Measurements from ENCODE around the gene SLAMF1.
"Not testable (repeated sequence)": the region's sequence is repeated elsewhere in the genome, so short reads cannot be mapped to it uniquely, and the experiment has no call there.

Gene SLAMF1

DNA sequence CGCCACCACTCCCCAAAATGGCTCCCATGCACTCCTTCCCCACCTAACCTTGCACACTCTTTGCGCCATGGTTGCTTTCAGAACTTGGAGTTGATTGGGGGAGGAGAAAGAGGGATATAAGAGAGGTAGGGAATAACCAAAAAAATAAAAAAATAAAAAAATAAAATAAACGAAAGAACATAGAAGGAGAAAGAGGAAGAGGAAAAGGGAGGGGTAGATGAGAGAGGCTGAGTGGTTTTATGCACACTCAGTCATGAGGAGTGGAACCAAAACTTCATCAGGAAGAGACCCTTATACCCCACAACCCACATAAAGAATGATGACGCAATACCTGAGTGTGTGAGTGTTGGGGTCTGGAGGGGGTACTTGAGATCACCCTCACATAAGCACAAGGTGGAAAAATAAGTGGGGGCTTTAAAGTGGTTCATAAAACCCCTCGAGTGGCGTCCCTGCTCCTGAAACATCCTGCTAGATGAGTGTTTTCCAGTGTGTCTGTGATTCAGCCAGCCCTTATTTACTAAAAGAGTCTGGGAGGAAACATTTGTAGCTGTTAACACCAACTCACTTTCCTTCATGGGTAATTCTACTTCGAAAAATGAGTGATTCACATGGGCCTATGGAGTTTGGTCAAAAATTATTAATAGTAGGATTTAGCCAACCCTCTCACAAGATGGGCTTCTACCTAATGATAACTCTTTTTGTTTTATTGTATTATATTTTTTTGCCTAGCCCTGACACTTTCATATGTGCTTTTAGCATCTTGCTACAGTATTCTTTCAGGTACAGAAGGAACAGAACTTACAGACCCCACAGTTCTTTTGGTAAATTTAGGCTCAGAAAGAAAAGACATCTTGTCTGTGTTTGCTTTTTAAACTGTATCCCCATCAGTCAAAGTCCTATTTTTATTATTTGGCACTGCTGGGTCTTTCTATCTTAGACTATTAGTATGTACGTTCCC is 5.2 kb downstream of the SLAMF1 start:
- FAIRE-seq (peak; percentile 91), DNase-seq (ENCODE audit: extremely low spot score, insufficient read length, low read depth) (no peak)

DNA sequence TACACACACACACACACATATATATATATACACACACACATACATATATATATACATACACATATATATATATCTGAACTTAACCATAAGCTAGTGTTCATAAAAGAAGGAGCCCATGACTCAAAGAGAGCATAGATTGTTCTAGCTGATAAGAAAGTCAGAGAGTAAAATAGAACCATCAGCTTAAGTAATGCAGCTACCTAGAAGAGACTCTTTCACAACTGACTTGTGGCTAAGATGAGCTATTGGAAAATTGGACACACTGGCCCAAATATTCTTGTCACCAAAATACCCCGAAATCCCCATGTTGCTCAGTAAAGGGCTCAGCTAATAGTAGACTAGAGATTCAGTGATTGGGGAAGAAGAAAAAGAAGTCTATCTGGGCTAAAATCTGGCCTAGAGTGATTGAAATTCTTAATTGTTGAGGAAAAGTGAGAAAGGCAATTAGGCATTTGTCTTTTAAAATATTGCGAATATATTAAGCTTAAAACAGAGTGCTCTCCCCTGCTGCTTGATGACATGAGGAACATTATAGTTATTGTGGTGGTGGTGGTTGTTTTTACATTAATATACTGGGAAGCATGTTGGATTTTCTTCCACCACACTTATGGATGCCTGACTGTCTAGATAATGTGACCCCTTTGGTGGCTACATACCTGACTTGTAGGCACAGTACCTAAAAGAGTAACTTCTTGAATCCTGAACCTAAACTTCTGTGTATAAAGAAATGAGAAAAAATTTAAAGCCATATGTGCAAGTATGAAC is 6.3 kb downstream of the SLAMF1 start:
- FAIRE-seq = peak; percentile 63
- DNase-seq (ENCODE audit: extremely low spot score, insufficient read length, low read depth) = no peak

DNA sequence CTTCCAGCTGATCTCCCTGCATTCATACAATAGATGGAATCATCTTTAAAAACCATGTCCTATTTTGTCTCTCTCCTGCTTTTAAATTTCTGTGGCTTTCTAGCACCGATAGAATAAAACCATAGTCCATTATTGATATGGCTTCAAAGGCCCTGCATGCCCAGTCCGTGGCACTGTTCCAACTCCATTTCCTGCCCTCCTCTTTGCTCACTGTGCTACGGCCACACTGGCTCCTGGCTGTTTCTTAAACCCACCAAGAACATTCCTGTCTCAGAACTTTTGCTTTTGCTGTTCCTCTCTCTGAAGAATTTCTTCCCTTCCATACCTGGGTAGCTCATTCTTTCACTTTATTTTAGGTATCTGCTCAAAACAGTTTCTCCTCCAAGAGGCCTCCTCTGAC is 7.2 kb downstream of the SLAMF1 start:
- FAIRE-seq = peak; percentile 65
- no peak for DNase-seq (ENCODE audit: extremely low spot score, insufficient read length, low read depth)

DNA sequence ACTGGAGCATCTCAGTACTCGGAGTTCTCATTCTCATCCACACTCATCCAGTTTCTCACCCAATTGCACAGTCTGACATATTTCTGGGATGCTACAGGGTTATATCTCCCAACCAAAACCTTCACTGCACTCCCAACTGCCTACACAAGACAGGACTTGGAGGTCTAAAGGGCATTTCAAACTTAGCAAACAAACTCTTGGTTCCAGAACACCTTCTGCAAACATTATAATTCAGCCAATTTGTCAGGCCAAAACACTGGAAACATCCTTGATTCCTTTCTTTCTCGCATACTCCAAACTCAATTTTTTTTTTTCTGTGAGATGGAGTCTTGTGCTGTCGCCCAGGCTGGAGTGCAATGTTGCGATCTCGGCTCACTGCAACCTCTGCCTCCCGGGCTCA is 7.9 kb downstream of the SLAMF1 start:
- peak; percentile 66 for FAIRE-seq
- no peak for DNase-seq (ENCODE audit: extremely low spot score, insufficient read length, low read depth)

DNA sequence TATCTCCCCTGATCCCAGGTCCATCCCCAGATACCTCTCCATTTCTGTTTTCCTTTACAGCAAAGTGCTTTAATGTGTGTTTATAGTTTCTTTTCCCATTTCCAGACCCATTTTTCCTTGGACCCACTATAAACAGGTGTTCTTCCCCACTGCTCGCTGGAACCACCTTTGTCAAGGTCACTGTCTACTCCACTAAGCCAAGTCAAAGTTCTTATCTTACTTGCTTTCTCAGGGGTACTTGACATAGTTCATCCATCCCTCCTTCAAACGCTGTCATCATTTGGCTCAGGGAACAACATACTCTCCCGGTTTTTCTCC is 8.3 kb downstream of the SLAMF1 start:
- FAIRE-seq = no peak
- DNase-seq (ENCODE audit: extremely low spot score, insufficient read length, low read depth) = no peak

DNA sequence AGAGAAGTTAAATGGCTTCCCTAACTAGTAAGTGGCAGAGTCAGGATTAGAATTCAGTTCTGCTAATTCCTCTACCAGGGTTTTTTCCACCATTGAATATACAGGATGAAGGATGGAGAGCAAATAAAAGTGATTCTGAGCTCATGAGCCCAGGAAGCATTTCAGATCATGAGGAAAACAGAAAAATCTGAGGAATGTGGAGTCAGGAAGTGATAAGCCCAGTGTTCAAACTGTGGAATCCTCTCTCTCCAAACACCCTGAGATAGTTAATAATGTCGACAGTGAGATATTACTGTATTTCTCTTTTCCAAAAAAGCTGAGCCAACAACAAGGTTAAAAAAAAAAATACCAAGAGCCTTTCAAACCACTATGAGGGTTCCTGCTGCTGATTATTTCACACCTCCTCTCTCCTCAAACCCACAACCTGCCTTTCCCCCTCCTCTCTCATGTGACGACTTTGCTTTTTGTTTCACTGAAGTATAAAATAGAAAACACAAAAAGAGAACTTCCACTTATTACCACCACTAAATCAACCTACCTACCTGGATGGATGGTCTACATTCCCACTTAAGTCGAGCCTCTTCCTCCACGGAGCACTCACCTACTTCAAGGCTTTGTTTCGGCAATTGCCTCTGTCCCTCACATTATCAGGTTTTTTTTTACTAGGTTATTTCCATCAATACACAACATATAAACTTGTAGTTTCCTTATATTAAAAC is 8.9 kb downstream of the SLAMF1 start:
- DNase-seq (ENCODE audit: extremely low spot score, insufficient read length, low read depth) (no peak), FAIRE-seq (peak; percentile 95)

DNA sequence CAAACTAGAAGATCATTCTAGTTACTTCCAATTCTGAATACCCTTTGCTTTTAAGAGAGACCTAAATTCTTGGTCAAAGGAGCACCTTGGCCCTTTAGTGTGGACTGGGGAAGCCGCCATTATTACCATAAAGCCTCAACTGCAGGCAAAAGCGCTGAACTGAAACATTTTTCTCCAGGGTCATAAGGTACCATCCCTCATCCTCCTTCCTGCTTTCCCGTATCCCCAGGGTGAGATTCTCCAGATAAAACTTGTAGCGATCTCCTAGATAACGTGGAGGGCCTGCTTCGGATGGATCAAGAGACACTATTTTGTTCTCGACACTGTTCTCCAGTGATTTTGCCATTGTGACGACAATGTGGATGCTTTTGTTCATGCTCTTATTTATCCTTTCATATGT is 9.8 kb downstream of the SLAMF1 start:
- FAIRE-seq (no peak), DNase-seq (ENCODE audit: extremely low spot score, insufficient read length, low read depth) (no peak)

DNA sequence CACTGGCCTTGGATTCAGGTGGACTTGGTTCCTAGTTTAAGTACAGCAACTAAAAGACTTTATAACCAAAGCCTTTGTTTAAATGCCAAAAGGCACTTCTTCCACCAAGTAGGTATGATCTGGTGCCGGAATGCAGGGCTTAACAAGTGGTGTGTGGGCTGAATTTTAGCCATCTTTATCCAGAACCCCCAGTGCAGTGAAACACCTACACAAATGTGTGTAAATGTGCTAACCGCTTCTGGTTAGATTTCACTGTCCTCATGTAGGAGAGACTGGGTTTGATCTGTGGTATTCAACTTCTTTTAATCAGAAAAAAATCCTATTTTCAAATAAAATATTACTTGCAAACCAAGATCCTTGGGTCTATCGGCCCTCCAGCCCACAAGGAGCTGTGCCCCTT is 10.3 kb downstream of the SLAMF1 start:
- FAIRE-seq (no peak), DNase-seq (ENCODE audit: extremely low spot score, insufficient read length, low read depth) (no peak)

DNA sequence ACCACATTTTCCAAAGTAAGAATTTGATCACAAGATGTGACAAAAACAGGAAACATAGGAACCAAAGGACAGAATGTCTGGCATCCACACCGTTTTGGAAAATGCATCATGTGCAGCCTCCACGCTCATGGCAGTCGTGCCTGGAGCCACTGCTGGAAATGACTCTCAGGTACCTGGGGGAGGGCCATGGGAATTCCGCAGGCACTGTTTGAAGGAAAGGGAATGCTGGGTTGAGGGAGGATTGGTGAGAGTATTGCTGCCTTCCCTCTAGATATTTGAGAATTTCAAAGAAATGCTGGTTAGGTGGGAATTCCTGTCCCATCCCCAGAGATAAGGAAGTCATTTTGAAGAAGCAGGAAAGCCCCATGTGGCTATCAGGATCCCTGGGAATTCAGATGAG is 10.8 kb downstream of the SLAMF1 start:
- no peak for FAIRE-seq

DNA sequence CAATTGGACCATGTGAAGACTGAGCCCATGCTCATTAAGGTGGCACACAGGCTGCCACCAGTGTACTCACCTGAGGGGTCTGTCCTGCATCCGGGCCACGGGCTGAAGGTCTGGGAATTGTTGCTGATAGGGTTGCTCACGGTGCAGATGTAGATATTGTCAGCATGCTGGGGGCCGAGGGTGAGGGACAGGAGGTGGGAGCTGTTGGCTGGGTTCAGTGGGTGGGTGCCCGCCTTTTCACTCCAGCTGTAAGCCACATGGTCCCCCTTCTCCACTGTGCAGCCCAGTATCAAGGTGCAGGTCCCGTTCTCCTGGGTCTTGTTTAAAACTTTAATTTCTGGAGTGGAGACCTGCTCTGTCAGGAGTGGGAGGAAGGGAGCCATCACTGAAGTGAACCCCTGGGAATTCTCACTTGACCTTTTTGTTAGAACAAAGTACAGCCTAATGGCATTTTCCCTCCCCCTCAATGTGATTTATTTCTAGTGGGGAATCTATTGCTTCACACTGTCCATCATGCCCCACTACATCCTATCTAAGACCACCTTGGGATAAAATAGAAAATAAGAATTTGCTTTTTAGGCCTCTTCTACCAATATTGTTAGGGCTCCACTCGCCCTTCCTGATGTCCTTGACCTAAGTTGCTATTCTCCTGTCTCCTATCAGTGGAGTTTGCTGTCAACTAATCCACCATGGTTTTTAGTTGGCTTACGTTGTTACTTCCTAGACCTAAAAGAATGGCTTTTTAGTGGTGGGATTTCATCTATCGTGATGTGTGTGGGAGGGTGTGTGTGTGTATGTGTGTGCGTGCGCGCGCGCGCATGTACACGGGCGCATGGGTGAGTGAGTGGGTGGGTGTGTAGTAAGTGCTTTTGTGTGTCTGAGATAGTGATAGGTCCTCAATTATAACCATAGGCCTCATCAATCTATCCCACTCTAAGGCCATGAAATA is 12.0 kb downstream of the SLAMF1 start:
- DNase-seq (ENCODE audit: extremely low spot score, insufficient read length, low read depth) (no peak), FAIRE-seq (no peak)

More for the DNA sequence above, 10.8 kb downstream of the SLAMF1 start:
- DNase-seq (ENCODE audit: extremely low spot score, insufficient read length, low read depth) = no peak

DNA sequence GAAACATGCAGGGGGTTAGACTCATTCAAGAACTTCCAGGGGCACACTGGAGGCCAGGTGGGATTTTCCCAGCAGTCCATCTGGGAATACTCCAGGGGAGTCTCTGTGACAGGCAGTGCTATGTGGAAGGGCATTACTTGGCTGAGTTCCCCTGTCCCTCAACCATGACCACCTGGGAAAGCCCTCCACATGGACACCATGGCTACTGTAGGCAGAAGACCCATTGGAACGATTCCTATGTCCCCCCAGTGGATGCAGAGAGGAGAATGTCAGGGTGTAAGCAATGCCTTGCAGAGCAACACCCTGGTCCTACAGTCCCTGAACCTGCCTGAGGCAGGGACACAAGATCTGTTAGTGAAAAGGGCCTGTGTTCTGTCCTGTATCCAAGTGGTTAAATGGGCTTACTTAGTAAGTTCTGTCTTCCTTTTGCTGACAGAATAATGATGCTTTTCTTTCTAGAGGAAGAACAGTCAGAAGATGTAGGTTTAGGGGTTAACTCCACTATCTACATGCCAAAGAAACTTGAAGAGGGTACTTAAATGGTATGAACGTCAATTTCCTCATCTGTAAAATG is 13.4 kb downstream of the SLAMF1 start:
- no peak for FAIRE-seq

DNA sequence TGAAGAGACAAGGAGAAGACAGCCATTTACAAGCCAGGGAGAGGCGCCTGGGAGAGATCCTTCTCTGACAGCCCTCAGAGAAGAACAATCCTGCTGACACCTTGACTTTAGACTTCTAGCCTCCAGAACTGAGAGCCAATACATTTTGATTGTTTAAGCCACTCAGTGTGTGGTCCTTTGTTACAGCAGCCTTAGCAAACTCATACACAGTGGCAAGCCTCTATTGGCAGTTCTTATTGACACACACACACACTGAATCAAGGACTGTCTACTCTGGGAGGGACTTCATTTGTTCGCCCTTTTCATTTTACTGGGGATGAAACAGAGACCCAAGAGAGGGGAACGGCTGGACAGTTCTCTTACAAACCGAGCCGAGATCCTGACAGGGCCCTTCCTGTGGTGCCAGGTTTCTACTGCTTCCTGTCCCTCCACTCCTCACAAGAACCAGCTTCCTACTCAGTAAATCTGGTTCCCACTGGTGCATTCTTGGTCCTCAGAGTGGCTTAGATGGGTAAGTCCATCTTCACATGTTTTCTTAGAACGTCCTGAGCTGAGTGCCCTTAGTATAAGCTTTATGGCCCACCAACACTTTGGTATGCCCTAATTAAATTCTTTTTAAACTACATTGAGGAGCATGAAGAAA is 14.7 kb downstream of the SLAMF1 start:
- FAIRE-seq (no peak), DNase-seq (ENCODE audit: extremely low spot score, insufficient read length, low read depth) (no peak)

More for the DNA sequence above, 13.4 kb downstream of the SLAMF1 start:
- DNase-seq (ENCODE audit: extremely low spot score, insufficient read length, low read depth) = no peak

DNA sequence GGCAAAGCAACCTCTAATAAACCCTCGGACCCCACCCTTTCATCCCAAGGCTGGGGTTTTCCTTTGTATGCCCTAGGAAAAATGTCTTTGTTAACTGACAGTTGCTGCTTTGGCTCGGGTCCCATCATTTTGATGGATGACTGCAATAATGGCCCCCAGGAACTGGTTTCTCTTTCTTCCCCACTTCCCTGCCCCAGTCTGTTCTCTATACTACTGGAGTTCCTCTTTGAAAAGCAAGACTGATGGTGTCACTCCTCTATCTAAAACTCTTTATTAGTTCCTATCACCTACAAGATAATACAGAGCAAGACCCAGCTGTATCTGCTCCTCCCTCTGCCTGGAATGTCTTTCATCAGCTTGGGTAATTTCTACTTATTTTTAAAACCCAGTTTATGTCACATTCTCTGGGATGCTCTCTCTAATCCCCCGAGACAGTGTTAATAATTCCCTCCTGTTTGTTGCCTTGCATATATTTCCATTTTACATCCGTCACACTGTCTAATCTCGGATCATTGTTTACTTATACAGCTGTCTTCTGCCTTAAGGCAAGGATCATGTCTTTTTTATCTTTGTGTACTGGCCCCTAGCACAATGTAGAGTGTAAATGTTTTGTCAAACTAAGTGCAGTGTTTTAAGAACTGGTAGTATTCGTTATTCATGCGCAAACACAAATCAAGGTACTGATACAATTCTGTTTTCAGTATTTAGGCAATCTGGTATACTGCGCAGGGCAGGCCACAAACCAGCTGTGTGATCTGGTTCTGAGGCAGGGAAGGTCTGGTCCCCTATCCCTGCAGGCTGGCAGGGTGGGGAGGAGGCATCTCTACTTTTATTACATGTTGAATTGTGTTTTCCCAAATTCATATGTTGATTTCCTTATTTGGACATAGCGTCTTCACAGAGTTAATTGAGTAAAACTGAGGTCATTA is 16.1 kb downstream of the SLAMF1 start:
- FAIRE-seq (peak; percentile 42), DNase-seq (ENCODE audit: extremely low spot score, insufficient read length, low read depth) (no peak)

DNA sequence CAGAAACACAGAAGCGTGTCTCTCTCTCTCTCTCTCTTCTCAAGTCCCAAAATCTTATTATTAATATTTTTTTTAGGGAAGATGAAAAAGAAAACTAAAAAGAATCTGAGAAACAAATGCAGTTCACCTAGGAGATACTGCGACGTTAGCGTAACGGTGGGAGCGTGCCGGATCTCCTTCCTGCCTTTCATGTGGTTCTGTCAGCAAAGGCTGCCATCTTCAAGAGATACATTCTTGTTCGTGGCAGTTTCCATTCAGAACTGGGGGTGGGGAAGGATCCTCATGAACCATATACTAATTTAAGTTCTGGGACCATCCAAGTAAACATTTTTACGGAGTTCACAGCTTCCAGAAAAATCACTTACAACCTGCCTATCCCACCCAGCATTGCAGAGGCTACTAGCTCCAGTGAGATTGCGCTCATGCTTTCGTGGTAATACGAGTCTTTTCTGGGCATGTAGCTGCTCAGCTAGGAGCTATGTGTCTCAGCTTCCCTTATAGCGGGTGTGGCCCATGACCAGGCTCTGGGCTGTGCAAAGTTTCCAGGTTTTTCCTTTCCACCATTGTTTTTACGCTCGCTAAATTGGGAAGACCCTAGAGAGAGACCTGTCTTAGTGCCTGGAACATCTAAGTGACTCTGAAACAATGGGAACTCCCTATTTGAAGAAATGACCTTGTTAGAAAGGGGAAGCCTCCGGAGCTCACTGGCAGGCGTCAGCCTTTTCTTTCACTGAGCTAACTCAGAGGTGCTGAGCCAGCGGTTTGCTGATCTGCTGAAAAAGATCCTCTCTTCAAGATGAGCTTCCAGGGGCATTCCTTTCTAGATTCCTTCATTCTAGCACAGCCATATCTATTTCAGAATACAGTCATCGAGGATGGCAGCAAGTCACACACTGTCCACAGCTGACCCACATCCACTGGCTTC is 17.3 kb downstream of the SLAMF1 start:
- DNase-seq (ENCODE audit: extremely low spot score, insufficient read length, low read depth) = no peak
- FAIRE-seq = peak; percentile 58

DNA sequence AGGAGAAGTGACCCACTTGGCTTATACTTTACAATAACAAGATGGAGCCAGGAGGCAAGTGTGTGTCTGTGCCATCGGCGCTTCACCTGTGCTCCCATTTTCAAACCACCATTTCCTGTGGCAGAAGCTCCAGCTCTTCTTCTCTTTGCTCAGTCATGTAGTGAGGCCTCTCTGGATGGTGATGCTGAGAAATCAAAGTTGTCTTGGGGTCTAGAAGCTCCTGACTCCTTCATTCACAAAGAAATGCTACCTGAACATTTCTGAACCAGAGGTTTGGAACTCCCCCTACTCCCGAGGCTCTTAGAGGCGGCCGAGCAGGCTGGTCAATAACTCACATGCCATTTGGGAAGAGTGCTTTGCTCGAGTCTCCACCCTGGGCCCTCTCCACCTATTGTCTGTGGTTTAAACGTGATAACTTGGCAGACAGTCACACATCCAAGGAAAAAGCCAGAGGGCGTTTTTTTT is 18.0 kb downstream of the SLAMF1 start:
- FAIRE-seq (no peak), DNase-seq (ENCODE audit: extremely low spot score, insufficient read length, low read depth) (no peak)

DNA sequence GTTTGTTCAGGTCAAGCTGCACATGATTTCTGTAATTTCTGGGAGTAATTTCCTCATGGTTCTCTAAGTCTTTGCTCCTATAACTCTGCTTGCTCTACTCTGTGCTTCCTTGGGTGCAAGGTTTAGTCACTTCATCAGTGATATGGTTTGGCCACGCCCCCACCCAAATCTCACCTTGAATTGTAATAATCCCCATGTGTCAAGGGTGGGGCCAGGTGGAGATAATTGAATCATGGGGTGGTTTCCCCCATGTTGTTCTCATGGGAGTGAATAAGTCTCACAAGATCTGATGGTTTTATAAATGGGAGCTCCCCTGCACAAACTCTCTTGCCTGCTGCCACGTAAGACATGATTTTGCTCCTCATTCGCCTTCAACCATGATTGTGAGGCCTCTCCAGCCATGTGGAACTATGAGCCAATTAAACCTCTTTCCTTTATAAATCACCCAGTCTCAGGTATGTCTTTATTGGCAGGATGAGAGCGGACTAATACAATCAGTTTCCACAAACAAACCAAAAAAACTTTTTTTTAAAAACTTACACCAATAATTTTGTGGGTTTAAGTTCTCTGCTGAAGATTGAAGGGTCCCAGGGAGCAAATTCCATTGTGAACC is 19.1 kb downstream of the SLAMF1 start:
- FAIRE-seq = peak; percentile 50
- DNase-seq (ENCODE audit: extremely low spot score, insufficient read length, low read depth) = not testable (repeated sequence)
